IMR-90 (cell line): ENCODE results near the gene TRIM33. TPM values are rescaled to one million over a fixed set of nuclear protein-coding genes. Genes with fewer than 3 reads are reported as not detected.

Experiments used
- ATAC-seq: fragments of 200-7000 bp; cut with Tn5 transposase; 2 replicates; pipeline ENCODE4 v1.9.1; 2020; ENCODE audit warnings: low read depth, mild to moderate bottlenecking, moderate library complexity
- BruUV-seq: library from RNA; stranded (reverse); fragments of 400-500 nt; replicated peaks from 2 replicates; lab custom pipeline; 2021; lab: Mats Ljungman, UMichigan
- CTCF ChIA-PET: fragments of 300-600 bp; formaldehyde crosslinking; extraction: SDS; loops from one replicate; lab custom pipeline; 2021; ENCODE audit warnings: antibody characterized with exemption; lab: Yijun Ruan, JAX
- POLR2A ChIA-PET: fragments of 300-600 bp; sonication (Branson Sonifier 250); formaldehyde crosslinking; loops from one replicate; lab custom pipeline; 2022; ENCODE audit warnings: antibody characterized with exemption; ENCODE audit not compliant: unreplicated experiment; lab: Charles Lee
- DNase-seq: peaks from one replicate; pipeline ENCODE4 v3.0.0; 2013
- H2AFZ ChIP-seq: replicated peaks from 2 replicates; pipeline ENCODE3; 2013; ENCODE audit warnings: low read length, mild to moderate bottlenecking; ENCODE audit not compliant: poor library complexity
- H2AK5ac ChIP-seq: 2 replicates; pipeline ENCODE4 v1.6.1; 2013; ENCODE audit warnings: low read depth, low read length, inconsistent platforms
- H2AK9ac ChIP-seq: replicated peaks from 2 replicates; pipeline ENCODE3; 2013; ENCODE audit warnings: mild to moderate bottlenecking, low read depth, low read length, moderate library complexity; ENCODE audit not compliant: poor library complexity
- H2BK120ac ChIP-seq: 2 replicates; pipeline ENCODE4 v1.6.1; 2013; ENCODE audit warnings: low read depth, low read length, inconsistent platforms
- H2BK15ac ChIP-seq: 3 replicates; pipeline ENCODE4 v1.6.1; 2013; ENCODE audit warnings: low read depth, low read length, inconsistent platforms
- H2BK20ac ChIP-seq: 2 replicates; pipeline ENCODE4 v1.6.1; 2013; ENCODE audit warnings: low read depth, mild to moderate bottlenecking, inconsistent platforms, low read length, moderate library complexity
- H2BK5ac ChIP-seq: 2 replicates; pipeline ENCODE4 v1.6.1; 2013; ENCODE audit warnings: mild to moderate bottlenecking, low read depth, low read length, inconsistent platforms; ENCODE audit not compliant: poor library complexity, severe bottlenecking
- H3K14ac ChIP-seq: replicated peaks from 2 replicates; pipeline ENCODE4 v1.6.1; 2013; ENCODE audit warnings: low read depth, low read length, inconsistent platforms
- H3K18ac ChIP-seq: 2 replicates; pipeline ENCODE4 v1.6.1; 2013; ENCODE audit warnings: low read depth, low read length, control low read depth
- H3K23ac ChIP-seq: 2 replicates; pipeline ENCODE4 v1.6.1; 2013; ENCODE audit warnings: low read depth, low read length, inconsistent platforms
- H3K27ac ChIP-seq: 2 replicates; pipeline ENCODE4 v1.5.1; 2013; ENCODE audit warnings: mild to moderate bottlenecking, control low read depth, low read length; ENCODE audit not compliant: insufficient read depth
- H3K27me3 ChIP-seq: 2 replicates; pipeline ENCODE4 v1.6.1; 2013; ENCODE audit warnings: low read length; ENCODE audit not compliant: control insufficient read depth, insufficient read depth
- H3K36me3 ChIP-seq: 2 replicates; pipeline ENCODE4 v1.6.1; 2013; ENCODE audit warnings: low read length, mixed read lengths; ENCODE audit not compliant: control insufficient read depth, insufficient read depth
- H3K4ac ChIP-seq: 2 replicates; pipeline ENCODE4 v1.6.1; 2013; ENCODE audit warnings: low read depth, low read length, inconsistent platforms
- H3K4me1 ChIP-seq: 2 replicates; pipeline ENCODE4 v1.6.1; 2013; ENCODE audit warnings: low read length, mixed read lengths; ENCODE audit not compliant: control insufficient read depth, insufficient read depth
- H3K4me2 ChIP-seq: 2 replicates; pipeline ENCODE4 v1.6.1; 2013; ENCODE audit warnings: low read depth, mild to moderate bottlenecking, control low read depth, low read length, moderate library complexity
- H3K4me3 ChIP-seq: 2 replicates; pipeline ENCODE4 v1.5.1; 2013; ENCODE audit warnings: low read depth, mild to moderate bottlenecking, control low read depth, low read length, moderate library complexity; ENCODE audit not compliant: insufficient read depth
- H3K56ac ChIP-seq: 2 replicates; pipeline ENCODE4 v1.6.1; 2013; ENCODE audit warnings: low read length, inconsistent platforms; ENCODE audit not compliant: insufficient read depth; ENCODE audit errors: extremely low read depth
- H3K79me1 ChIP-seq, 2 experiments: 2 replicates each; pipeline ENCODE4 v1.6.1; 2013; ENCODE audit warnings: low read length in 2 of 2, inconsistent platforms in 1 of 2, low read depth in 1 of 2
- H3K9ac ChIP-seq: 2 replicates; pipeline ENCODE4 v1.6.1; 2013; ENCODE audit warnings: low read depth, low read length, control low read depth
- H3K9me1 ChIP-seq: 2 replicates; pipeline ENCODE4 v1.6.1; 2013; ENCODE audit warnings: low read length, inconsistent platforms; ENCODE audit not compliant: insufficient read depth
- H3K9me3 ChIP-seq: 2 replicates; pipeline ENCODE4 v1.6.1; 2013; ENCODE audit warnings: low read length; ENCODE audit not compliant: control insufficient read depth, insufficient read depth
- H4K20me1 ChIP-seq: 2 replicates; pipeline ENCODE4 v1.6.1; 2013; ENCODE audit warnings: low read length, inconsistent platforms; ENCODE audit not compliant: insufficient read depth
- H4K5ac ChIP-seq: 2 replicates; pipeline ENCODE4 v1.6.1; 2013; ENCODE audit warnings: mild to moderate bottlenecking, low read depth, low read length, control low read depth
- H4K8ac ChIP-seq, 2 experiments: 2 replicates each; pipeline ENCODE4 v1.6.1; 2013; ENCODE audit warnings: low read depth in 2 of 2, low read length in 2 of 2, control low read depth in 1 of 2, inconsistent platforms in 1 of 2
- H4K91ac ChIP-seq: 2 replicates; pipeline ENCODE4 v1.6.1; 2013; ENCODE audit warnings: low read depth, low read length, inconsistent platforms; ENCODE audit not compliant: insufficient read depth
- CEBPB ChIP-seq: IDR thresholded peaks from 2 replicates; pipeline ENCODE4 v1.6.1; 2012; ENCODE audit warnings: low read depth, low read length, improper control_type of control experiment
- MXI1 ChIP-seq: IDR thresholded peaks from 2 replicates; pipeline ENCODE4 v1.6.1; 2012; ENCODE audit warnings: low read depth, mild to moderate bottlenecking, low read length, moderate library complexity, borderline replicate concordance
- POLR2A ChIP-seq: IDR thresholded peaks from 2 replicates; pipeline ENCODE4 v1.6.1; 2012; ENCODE audit warnings: mild to moderate bottlenecking, low read depth, low read length
- WGBS, 2 experiments: methylation state at CpG; one replicate each; pipeline versions ENCODE4 v1.1.5 to v1.1.7; 2013; ENCODE audit warnings: missing lambda C conversion rate in 2 of 2; ENCODE audit not compliant: insufficient read length in 1 of 2; ENCODE audit errors: extremely low coverage in 2 of 2; 5-methylcytosine and 5-hydroxymethylcytosine counted together
- dilution Hi-C: fragments of 300-500 bp; cut with HindIII; formaldehyde crosslinking; loops from one replicate; pipeline ENCODE4 v1.14.3; 2018; ENCODE audit warnings: low sequenced_read_pairs; ENCODE audit not compliant: unreplicated experiment
- in situ Hi-C: fragments of 300-500 bp; cut with MboI; formaldehyde crosslinking; loops from 3 replicates; pipeline ENCODE4 v1.14.3; 2019; ENCODE audit warnings: low sequenced_read_pairs, inconsistent platforms, mixed read lengths
- intact Hi-C: fragments of 100-400 bp; cut with micrococcal nuclease; formaldehyde crosslinking; loops from 2 replicates; pipeline ENCODE4 v1.10.0; 2022
- polyA plus RNA-seq, 3 experiments: library from polyadenylated mRNA; depleted of rRNA; stranded (reverse); fragments of >200 nt; gene quantifications; 2 replicates each; pipeline ENCODE4 v1.2.3, GENCODE V29; 2012; ENCODE audit warnings: low replicate concordance in 1 of 3
- total RNA-seq: library from RNA; depleted of rRNA; stranded (reverse); fragments of >200 nt; gene quantifications from 2 replicates; pipeline ENCODE4 v1.2.3, GENCODE V29; 2012

Gene TRIM33
- total and polyA plus RNA-seq, 2 of the 4 experiments (the other 2 are of a cell fraction), result 9.5 to 40.1 TPM

DNA sequence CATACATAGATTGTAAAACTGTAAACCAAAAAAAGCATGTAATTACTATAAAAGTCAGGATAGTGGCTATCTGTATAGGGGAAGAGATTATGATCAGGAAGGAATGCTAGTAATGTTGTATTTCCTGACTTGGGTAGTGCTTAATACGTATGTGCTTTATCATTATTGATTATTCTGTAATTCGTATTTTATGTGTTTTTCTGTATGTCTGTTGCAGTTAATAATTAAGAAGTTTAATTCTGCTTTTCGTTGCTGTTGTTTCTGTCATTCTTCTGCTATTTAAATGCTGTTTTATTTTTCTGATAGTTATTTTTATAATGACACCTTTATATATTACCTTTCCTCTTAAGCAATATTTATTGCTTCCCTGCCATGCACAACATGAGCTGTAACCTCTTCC, 29.3 kb upstream of the TRIM33 start:
- no peak overlapping the region for H2BK120ac ChIP-seq
- in situ Hi-C loops (no loop called here), dilution Hi-C loops (no loop called here), intact Hi-C loops (no loop called here)
- H4K91ac ChIP-seq, result no peak overlapping the region
- no peak overlapping the region for H3K56ac ChIP-seq
- DNase-seq (no peak), ATAC-seq (no peak)
- H3K27ac ChIP-seq, result no peak overlapping the region
- no peak overlapping the region for H3K18ac ChIP-seq
- H3K14ac ChIP-seq, result no peak overlapping the region
- no peak for TF ChIP-seq MXI1
- no peak for TF ChIP-seq POLR2A
- no peak for TF ChIP-seq CEBPB
- BruUV-seq, result no TSS peak
- H3K4me2 ChIP-seq, result no peak overlapping the region
- H3K4ac ChIP-seq, result no peak overlapping the region
- H3K36me3 ChIP-seq, result no peaks in the 10 kb centered on the region
- CTCF ChIA-PET, result interaction anchor here (0.8 kb wide), 1 partner anchor 14 kb away, joined by 3 read pairs; no protein-coding TSS in a partner anchor
- no peaks in the 10 kb centered on the region for H4K20me1 ChIP-seq
- POLR2A ChIA-PET, result no interaction called here
- H3K27me3 ChIP-seq, result peaks cover 3% of the 10 kb centered on the region; the same call in 1 of the 2 replicates
- no peaks in the 10 kb centered on the region for H3K4me1 ChIP-seq
- H3K4me3 ChIP-seq, result no peak overlapping the region
- no peaks in the 10 kb centered on the region; the same call in 1 of the 2 replicates for H3K9me1 ChIP-seq
- H2AK9ac ChIP-seq, result no peak overlapping the region
- WGBS, 2 experiments, result no CpG with 5 or more reads among the region's 3 CpGs
- no peak overlapping the region for H3K23ac ChIP-seq
- H2BK15ac ChIP-seq, result no peak overlapping the region
- H2BK5ac ChIP-seq, result no peak overlapping the region
- H3K9me3 ChIP-seq, result no peaks in the 10 kb centered on the region
- H4K8ac ChIP-seq, result no peak overlapping the region
- H2BK20ac ChIP-seq, result no peak overlapping the region
- no peak overlapping the region for H4K5ac ChIP-seq
- no peaks in the 10 kb centered on the region for H3K79me1 ChIP-seq
- no peak overlapping the region for H3K9ac ChIP-seq
- H2AFZ ChIP-seq, result no peak overlapping the region
- H2AK5ac ChIP-seq, result no peak overlapping the region
